Sigmoid colon (tissue), 3 donors: ENCODE data around the gene SAMD11.

Experiments used
- POLR2A ChIP-seq, 2 donors: fragments of 450-650 bp; IDR thresholded peaks; one replicate each; pipeline ENCODE4 v1.6.1; 2016; ENCODE audit warnings: antibody characterized with exemption in 2 of 2, mild to moderate bottlenecking in 2 of 2, moderate library complexity in 2 of 2
- TF ChIP-seq, protein P1 (sequence below), 4 experiments: fragments of 450-650 bp in 3 of 4; fragments of 200-600 bp in 1 of 4; IDR thresholded peaks; one replicate each; pipeline ENCODE4 v1.5.1; 2016 to 2019; ENCODE audit warnings: antibody characterized with exemption in 4 of 4, mild to moderate bottlenecking in 3 of 4, moderate library complexity in 2 of 4

DNA sequence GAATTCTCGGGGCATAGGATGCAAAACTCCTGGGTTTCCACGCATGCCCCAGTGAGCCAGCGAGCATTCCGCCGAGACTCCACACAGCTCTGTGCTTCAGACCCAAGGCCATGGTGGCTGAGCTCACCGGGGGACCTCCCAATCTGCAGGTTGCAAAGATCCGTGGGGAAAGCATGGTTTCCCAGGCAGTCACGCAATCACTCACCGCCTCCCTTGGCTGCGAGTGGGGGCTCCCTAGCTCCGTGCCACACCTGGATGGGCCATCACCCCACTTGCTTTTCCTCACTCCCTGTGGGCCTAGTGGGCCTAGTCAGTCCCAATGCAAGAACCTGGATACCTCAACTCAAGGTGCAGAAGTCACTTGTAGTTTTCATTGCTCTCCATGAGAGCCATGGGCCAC, 37.0 kb upstream of the SAMD11 start:
- no peak for TF ChIP-seq POLR2A (IDR thresholded peaks at IDR 0.05)
- TF ChIP-seq, protein P1, sequence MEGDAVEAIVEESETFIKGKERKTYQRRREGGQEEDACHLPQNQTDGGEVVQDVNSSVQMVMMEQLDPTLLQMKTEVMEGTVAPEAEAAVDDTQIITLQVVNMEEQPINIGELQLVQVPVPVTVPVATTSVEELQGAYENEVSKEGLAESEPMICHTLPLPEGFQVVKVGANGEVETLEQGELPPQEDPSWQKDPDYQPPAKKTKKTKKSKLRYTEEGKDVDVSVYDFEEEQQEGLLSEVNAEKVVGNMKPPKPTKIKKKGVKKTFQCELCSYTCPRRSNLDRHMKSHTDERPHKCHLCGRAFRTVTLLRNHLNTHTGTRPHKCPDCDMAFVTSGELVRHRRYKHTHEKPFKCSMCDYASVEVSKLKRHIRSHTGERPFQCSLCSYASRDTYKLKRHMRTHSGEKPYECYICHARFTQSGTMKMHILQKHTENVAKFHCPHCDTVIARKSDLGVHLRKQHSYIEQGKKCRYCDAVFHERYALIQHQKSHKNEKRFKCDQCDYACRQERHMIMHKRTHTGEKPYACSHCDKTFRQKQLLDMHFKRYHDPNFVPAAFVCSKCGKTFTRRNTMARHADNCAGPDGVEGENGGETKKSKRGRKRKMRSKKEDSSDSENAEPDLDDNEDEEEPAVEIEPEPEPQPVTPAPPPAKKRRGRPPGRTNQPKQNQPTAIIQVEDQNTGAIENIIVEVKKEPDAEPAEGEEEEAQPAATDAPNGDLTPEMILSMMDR (IDR thresholded peaks at IDR 0.05) = no peak
